ENCODE data around the gene HSD17B12.

HSD17B12 gene

DNA sequence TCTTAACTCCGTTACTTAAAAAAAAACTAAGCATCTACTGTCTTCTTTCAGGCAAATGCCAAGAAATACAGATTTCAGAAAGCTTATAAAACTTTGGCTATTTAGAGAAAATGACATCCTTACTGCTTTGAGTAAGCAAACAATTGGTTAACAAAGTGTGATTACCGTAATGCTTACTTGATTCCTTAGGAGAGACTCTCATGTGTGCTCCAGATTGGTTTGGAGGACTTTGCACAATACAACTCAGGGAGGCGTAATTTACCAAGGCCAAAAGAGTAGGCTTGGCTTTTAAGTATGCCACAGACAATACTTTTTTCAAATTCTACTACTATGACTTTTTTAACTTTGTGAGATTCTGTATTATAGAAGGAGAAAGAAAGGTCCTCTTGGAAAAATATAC is 123.2 kb downstream of the HSD17B12 start:
- CTCF ChIA-PET = interaction anchor here (1.7 to 3.2 kb wide), 2 partner anchors 15 to 22 kb away, joined by 8 to 18 read pairs; no protein-coding TSS in a partner anchor
- TF ChIP-seq, protein P1, sequence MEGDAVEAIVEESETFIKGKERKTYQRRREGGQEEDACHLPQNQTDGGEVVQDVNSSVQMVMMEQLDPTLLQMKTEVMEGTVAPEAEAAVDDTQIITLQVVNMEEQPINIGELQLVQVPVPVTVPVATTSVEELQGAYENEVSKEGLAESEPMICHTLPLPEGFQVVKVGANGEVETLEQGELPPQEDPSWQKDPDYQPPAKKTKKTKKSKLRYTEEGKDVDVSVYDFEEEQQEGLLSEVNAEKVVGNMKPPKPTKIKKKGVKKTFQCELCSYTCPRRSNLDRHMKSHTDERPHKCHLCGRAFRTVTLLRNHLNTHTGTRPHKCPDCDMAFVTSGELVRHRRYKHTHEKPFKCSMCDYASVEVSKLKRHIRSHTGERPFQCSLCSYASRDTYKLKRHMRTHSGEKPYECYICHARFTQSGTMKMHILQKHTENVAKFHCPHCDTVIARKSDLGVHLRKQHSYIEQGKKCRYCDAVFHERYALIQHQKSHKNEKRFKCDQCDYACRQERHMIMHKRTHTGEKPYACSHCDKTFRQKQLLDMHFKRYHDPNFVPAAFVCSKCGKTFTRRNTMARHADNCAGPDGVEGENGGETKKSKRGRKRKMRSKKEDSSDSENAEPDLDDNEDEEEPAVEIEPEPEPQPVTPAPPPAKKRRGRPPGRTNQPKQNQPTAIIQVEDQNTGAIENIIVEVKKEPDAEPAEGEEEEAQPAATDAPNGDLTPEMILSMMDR (IDR thresholded peaks at IDR 0.05; ENCODE audit: insufficient read depth, low read length, missing control alignments) = no peak
- no peak overlapping the region for H3K4me3 ChIP-seq (ENCODE audit: low read depth, low read length)
- POLR2A ChIA-PET = no interaction called here
- no peak for DNase-seq (ENCODE audit: low read depth, low spot score)

DNA sequence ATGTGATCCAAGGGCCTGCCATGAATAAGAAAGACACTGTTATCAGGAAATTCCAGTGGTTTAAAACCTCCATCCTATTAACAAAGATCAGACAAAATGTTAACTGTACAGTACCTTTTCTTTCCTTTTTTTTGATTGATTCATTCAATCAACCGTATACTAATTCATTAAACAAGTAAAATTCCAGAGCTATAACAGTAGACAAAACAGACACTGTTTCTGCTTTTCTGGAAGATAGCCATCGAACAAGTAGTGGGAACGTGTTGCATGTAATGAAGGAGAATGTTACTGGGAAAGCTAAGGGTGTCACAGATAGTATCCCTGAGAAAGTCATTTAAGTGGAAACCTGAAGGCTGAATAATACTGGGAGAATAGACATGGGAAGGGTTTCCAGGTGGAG is 126.4 kb downstream of the HSD17B12 start:
- no peak for DNase-seq (ENCODE audit: low read depth, low spot score)
- TF ChIP-seq, protein P1 (IDR thresholded peaks at IDR 0.05; ENCODE audit: insufficient read depth, low read length, missing control alignments) = no peak
- ChIA-PET POLR2A (no interaction called here), CTCF (interaction anchor here (1.2 to 4.5 kb wide), 2 partner anchors 10 to 19 kb away, joined by 3 to 26 read pairs; no protein-coding TSS in a partner anchor)
- H3K4me3 ChIP-seq (ENCODE audit: low read depth, low read length) = no peak overlapping the region

DNA sequence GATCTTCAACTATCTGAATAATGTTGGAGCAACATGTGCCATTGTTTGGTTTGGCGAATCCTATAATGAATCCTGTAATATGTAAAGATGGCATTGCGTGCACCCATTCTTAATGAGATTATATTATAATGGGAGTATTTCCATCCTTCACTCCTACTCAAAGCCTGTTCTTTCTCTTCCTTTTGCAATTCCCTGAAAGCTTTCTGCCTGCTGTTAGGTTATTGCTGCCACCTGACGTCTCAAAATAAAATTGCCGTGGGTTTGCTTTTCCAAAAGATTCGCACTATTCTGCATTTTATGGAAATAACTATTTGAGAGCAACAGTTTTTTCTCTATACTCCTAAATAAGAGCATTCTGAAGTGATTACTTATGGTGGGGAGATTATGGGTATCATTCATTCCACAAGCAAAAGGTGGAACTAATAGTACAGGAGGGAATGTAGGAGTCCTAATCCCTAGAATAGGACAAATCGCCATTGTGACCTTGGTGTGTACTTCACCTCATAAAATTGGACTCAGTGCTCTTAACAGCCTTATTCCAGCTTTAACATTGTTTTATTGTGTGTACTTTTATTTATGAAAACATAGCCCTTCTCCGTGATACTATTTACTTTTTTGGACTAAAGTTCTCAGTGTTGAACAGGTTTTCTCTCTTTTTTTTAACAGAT is 130.5 kb downstream of the HSD17B12 start:
- TF ChIP-seq, protein P1 (IDR thresholded peaks at IDR 0.05; ENCODE audit: insufficient read depth, low read length, missing control alignments) = no peak
- POLR2A ChIA-PET = no interaction called here
- no peak for DNase-seq (ENCODE audit: low read depth, low spot score)
- CTCF ChIA-PET = interaction anchor here (0.9 to 1.9 kb wide), 3 partner anchors 13 to 41 kb away, joined by 3 to 7 read pairs (median 5); no protein-coding TSS in a partner anchor
- H3K4me3 ChIP-seq (ENCODE audit: low read depth, low read length) = no peak overlapping the region

DNA sequence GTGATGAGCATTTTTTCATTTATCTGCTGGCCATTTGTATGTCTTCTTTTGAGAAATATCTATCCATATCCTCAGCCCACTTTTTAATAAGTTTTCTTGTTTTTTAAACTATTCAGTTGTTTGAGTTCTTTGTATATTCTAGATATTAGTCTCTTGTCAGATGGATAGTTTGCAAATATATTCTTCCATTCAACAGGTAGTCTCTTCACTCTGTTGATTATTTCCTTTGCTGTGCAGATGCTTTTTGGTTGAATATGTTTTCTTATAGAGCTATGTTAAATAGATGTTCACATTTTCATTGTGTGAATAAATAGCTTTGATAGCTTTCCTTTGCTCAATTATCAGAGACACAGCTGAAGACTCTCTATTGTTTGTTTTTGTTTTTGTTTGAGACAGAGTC is 131.9 kb downstream of the HSD17B12 start:
- CTCF ChIA-PET = interaction anchor here (1.6 to 1.9 kb wide), 2 partner anchors 10 to 13 kb away, joined by 4 to 7 read pairs; no protein-coding TSS in a partner anchor
- no peak for DNase-seq (ENCODE audit: low read depth, low spot score)
- TF ChIP-seq, protein P1 (IDR thresholded peaks at IDR 0.05; ENCODE audit: insufficient read depth, low read length, missing control alignments) = no peak
- POLR2A ChIA-PET = no interaction called here
- H3K4me3 ChIP-seq (ENCODE audit: low read depth, low read length) = no peak overlapping the region

DNA sequence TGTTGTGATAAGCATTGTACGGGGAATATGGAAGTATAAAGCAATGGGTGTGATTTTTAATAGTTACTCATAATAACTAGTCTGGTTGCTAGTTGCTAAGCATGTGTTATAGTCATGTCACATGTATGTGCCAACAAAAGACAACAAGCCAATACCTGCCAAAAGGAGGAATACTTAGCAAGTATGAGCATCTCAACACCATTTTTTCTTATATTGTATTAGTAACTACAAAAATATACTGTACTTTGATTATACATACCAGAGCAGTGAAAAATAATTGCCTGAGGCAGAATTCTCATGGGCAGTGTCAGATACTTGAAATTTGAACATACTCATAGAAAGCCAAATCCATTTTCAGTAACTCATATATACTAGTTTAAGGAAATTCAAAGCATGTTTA is 137.7 kb downstream of the HSD17B12 start:
- TF ChIP-seq, protein P1 (IDR thresholded peaks at IDR 0.05; ENCODE audit: insufficient read depth, low read length, missing control alignments) = no peak
- no peak overlapping the region for H3K4me3 ChIP-seq (ENCODE audit: low read depth, low read length)
- ChIA-PET CTCF (no interaction called here), POLR2A (no interaction called here)
- no peak for DNase-seq (ENCODE audit: low read depth, low spot score)

DNA sequence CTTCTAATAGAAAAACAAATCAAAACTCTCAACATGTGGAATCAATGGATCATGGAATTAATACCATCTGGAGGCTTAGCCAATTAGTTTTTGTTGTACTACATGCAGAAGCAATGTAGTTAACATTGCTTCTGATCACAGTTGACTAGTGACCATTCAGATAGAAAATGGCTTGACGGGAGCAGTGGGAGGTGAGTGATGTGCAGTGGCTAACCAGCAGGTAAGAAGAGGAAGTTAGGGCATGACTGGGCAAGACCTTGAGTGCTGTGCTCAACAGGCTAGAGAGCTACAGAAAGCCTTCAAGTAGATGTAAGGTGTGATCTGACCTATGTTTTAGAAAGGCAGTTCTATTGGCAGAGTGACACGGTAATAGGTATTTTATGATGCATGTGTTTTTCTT is 139.4 kb downstream of the HSD17B12 start:
- POLR2A ChIA-PET = no interaction called here
- DNase-seq (ENCODE audit: low read depth, low spot score) = no peak
- TF ChIP-seq, protein P1 (IDR thresholded peaks at IDR 0.05; ENCODE audit: insufficient read depth, low read length, missing control alignments) = no peak
- CTCF ChIA-PET = interaction anchor here (1.0 kb wide), 1 partner anchor 31 kb away, joined by 5 read pairs; no protein-coding TSS in a partner anchor
- no peak overlapping the region for H3K4me3 ChIP-seq (ENCODE audit: low read depth, low read length)

Measured in AG04449 (cell line).